ENCODE measurements around the gene CSF2. TPM values are rescaled to one million over a fixed set of nuclear protein-coding genes. Genes with fewer than 3 reads are reported as not detected.

CSF2 gene
- polyA plus RNA-seq, 1 of the 3 experiments (the other 2 are of a cell fraction) = 0.97 TPM

DNA sequence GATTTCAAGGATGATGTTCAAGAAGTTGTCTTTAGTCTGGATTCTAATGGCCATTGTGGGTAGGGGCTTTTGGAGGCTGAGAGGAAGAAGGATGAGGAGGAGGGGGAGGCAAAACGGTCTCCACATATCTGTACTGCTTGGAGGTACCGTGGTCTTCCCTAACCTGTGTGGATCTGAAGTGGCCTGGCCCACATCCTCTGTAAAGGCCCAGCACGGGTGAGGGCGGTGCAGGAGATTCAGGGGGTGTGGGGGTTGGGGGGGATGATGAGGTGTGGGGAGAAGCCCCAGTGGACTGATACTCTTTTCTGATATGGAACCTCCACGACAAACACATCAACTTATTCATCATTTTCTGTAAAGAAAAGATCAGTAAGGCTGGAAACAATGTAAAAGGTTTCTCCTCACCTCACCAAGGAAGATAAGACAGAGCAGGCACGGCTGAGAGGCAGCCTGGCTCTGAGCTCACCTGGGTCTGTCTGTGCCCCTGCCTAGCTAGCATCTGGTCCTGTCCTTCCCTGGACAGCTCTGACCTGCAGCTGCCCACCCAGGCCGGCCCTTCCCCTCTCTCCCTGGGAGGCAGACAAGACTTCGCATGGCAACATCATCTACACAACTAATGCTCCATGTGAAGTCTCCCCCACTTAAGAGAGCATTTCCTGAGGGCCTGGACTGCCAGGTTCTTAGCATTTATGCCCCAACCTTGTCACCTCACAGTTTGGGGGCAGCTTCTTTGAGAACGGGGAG is 18.7 kb upstream of the CSF2 start (continued):
- TF ChIP-seq, protein P1, sequence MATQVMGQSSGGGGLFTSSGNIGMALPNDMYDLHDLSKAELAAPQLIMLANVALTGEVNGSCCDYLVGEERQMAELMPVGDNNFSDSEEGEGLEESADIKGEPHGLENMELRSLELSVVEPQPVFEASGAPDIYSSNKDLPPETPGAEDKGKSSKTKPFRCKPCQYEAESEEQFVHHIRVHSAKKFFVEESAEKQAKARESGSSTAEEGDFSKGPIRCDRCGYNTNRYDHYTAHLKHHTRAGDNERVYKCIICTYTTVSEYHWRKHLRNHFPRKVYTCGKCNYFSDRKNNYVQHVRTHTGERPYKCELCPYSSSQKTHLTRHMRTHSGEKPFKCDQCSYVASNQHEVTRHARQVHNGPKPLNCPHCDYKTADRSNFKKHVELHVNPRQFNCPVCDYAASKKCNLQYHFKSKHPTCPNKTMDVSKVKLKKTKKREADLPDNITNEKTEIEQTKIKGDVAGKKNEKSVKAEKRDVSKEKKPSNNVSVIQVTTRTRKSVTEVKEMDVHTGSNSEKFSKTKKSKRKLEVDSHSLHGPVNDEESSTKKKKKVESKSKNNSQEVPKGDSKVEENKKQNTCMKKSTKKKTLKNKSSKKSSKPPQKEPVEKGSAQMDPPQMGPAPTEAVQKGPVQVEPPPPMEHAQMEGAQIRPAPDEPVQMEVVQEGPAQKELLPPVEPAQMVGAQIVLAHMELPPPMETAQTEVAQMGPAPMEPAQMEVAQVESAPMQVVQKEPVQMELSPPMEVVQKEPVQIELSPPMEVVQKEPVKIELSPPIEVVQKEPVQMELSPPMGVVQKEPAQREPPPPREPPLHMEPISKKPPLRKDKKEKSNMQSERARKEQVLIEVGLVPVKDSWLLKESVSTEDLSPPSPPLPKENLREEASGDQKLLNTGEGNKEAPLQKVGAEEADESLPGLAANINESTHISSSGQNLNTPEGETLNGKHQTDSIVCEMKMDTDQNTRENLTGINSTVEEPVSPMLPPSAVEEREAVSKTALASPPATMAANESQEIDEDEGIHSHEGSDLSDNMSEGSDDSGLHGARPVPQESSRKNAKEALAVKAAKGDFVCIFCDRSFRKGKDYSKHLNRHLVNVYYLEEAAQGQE (IDR thresholded peaks at IDR 0.05; ENCODE audit: low read depth, low read length) = no peak
- TF ChIP-seq SIN3A (IDR thresholded peaks at IDR 0.05; ENCODE audit: borderline replicate concordance, low read depth, low read length) = no peak
- TF ChIP-seq TEAD4 (IDR thresholded peaks at IDR 0.05; ENCODE audit: borderline replicate concordance, insufficient read depth) = no peak
- no peak for TF ChIP-seq NFIC (IDR thresholded peaks at IDR 0.05; ENCODE audit: borderline replicate concordance)
- TF ChIP-seq GATA2 (CRISPR knock-in tag; IDR thresholded peaks at IDR 0.05) = no peak
- no peak for TF ChIP-seq POLR2AphosphoS5 (IDR thresholded peaks at IDR 0.05; ENCODE audit: low read depth, low read length)
- TF ChIP-seq TAF1 (IDR thresholded peaks at IDR 0.05; ENCODE audit: borderline replicate concordance, low read depth, low read length) = no peak

DNA sequence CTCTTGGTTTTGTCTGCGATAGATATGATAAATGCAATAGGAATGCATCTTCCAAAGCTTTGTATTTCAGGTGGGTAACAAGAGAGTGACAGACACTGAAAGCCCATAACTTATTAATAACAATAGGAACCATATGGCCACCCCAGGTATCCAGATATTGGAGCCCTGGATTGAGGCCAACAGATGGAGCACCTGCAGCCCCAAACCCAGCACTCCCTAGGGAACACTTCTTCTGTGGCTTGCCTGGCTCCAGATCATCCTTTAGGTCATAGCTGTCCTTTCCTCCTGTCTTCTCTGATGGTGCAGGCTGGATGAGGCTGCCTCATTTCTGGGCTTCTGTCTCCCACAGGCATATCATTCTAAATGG is 18.2 kb upstream of the CSF2 start:
- WGBS (ENCODE audit: low lambda C conversion rate) = 100% methylated on average over 1 of the region's 1 CpG
- TF ChIP-seq, protein P2, sequence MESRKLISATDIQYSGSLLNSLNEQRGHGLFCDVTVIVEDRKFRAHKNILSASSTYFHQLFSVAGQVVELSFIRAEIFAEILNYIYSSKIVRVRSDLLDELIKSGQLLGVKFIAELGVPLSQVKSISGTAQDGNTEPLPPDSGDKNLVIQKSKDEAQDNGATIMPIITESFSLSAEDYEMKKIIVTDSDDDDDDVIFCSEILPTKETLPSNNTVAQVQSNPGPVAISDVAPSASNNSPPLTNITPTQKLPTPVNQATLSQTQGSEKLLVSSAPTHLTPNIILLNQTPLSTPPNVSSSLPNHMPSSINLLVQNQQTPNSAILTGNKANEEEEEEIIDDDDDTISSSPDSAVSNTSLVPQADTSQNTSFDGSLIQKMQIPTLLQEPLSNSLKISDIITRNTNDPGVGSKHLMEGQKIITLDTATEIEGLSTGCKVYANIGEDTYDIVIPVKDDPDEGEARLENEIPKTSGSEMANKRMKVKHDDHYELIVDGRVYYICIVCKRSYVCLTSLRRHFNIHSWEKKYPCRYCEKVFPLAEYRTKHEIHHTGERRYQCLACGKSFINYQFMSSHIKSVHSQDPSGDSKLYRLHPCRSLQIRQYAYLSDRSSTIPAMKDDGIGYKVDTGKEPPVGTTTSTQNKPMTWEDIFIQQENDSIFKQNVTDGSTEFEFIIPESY (IDR thresholded peaks at IDR 0.05; ENCODE audit: borderline replicate concordance, low read depth) = no peak
- TF ChIP-seq TAF1 (IDR thresholded peaks at IDR 0.05; ENCODE audit: borderline replicate concordance, low read depth, low read length) (no peak), TEAD4 (IDR thresholded peaks at IDR 0.05; ENCODE audit: borderline replicate concordance, insufficient read depth) (no peak)
- H3K27ac ChIP-seq (ENCODE audit: low read depth in 2 of 2, low read length in 1 of 2) = no peak overlapping the region
- no peaks in the 10 kb centered on the region for H3K36me3 ChIP-seq (replicated peaks in 1 of 2; ENCODE audit: control insufficient read depth in 1 of 2, insufficient read depth in 2 of 2, low read length in 1 of 2)
- ChIA-PET CTCF (interaction anchor here (1.1 to 4.1 kb wide), 2 partner anchors 8 to 10 kb away, joined by 3 to 22 read pairs; no protein-coding TSS in a partner anchor), POLR2A (no interaction called here)
- no peak overlapping the region for H3K4me3 ChIP-seq (ENCODE audit: low read depth in 2 of 2, low read length in 1 of 2)
- H3F3A ChIP-seq (replicated peaks; ENCODE audit: insufficient read depth) = no peaks in the 10 kb centered on the region
- no peaks in the 10 kb centered on the region; the same call in 1 of the 2 replicates for H3K27me3 ChIP-seq (ENCODE audit: insufficient read depth)
- H3K9me3 ChIP-seq = no peaks in the 10 kb centered on the region
- no peaks in the 10 kb centered on the region for H3K79me2 ChIP-seq (ENCODE audit: insufficient read depth)
- no peaks in the 10 kb centered on the region for H4K20me1 ChIP-seq (ENCODE audit: insufficient read depth)
- no peaks in the 10 kb centered on the region for H3K9me2 ChIP-seq
- no peak overlapping the region for H3K9ac ChIP-seq
- H2AFZ ChIP-seq (ENCODE audit: low read depth) = no peak overlapping the region
- H3K4me1 ChIP-seq (ENCODE audit: control insufficient read depth in 1 of 2, insufficient read depth in 2 of 2, low read depth in 1 of 2, low read length in 1 of 2) = no peaks in the 10 kb centered on the region
- DNase-seq = no peak
- H3K4me2 ChIP-seq = no peak overlapping the region
